GM18505 (cell line): ENCODE measurements around the gene ARHGAP15.

ENCODE experiments used
- ATAC-seq: cut with Tn5 transposase; IDR thresholded peaks from one replicate; pipeline ENCODE4 v1.9.1; 2021; ENCODE audit not compliant: unreplicated experiment
- POLR2A ChIP-seq: IDR thresholded peaks from 4 replicates; pipeline ENCODE4 v1.6.1; 2011; ENCODE audit warnings: borderline replicate concordance; ENCODE audit not compliant: insufficient read depth, insufficient read length; ENCODE audit errors: extremely low read depth

ARHGAP15 gene

GRCh38 chr2:143710196-143710595 is 581.0 kb downstream of the ARHGAP15 start:
- no peak for ATAC-seq
- no peak for TF ChIP-seq POLR2A

DNA sequence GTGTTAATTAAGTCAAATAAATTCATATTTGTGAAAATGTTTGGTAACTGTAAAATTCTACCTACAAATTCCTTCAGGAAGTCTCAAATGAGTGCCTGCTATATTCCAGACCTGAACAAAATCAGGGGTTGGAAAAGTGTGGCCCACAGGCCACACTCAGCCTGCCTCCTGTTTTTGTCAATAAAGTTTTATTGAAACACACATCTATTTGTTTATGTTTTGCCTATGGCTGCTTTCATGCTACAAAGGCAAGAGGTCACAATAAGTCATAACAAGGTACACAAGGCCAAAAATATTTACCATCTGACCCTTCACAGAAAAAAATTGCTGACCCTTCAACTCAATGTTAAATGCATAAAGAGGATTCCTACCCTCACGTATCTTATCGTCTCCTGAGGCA is 581.7 kb downstream of the ARHGAP15 start:
- ATAC-seq = no peak
- TF ChIP-seq POLR2A = no peak

DNA sequence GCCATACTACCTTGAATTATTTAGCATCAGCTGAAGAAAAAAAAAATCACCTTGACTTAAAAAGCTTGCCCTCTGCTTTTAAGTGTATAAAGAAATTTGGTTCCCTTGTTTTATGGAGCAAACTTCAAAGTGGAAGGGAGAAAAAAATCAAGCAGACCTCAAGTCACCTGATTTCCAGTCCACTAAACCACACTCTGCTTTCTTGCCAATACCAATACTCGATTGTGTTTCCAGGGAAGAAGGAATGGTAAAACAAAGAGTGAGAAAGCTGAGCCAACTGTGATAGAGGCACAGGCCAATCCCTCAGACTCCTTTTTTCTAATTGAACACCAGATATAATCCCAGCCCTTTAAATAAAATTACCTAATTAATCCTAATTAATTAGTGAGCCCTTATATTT is 587.3 kb downstream of the ARHGAP15 start:
- no peak for TF ChIP-seq POLR2A
- no peak for ATAC-seq

- ATAC-seq = no peak
- no peak for TF ChIP-seq POLR2A
Measured at GRCh38 chr2:143717053-143717452, 587.8 kb downstream of the ARHGAP15 start.

GRCh38 chr2:143717536-143718168 is 588.4 kb downstream of the ARHGAP15 start:
- no peak for ATAC-seq
- no peak for TF ChIP-seq POLR2A

- no peak for TF ChIP-seq POLR2A
- no peak for ATAC-seq
Measured at GRCh38 chr2:143718745-143719144, 589.5 kb downstream of the ARHGAP15 start.

GRCh38 chr2:143719406-143719805 is 590.2 kb downstream of the ARHGAP15 start:
- no peak for ATAC-seq
- TF ChIP-seq POLR2A = no peak

- no peak for ATAC-seq
- no peak for TF ChIP-seq POLR2A
Measured at GRCh38 chr2:143720095-143720664, 591.0 kb downstream of the ARHGAP15 start.

- no peak for ATAC-seq
- TF ChIP-seq POLR2A = no peak
Measured at GRCh38 chr2:143725400-143725799, 596.2 kb downstream of the ARHGAP15 start.

DNA sequence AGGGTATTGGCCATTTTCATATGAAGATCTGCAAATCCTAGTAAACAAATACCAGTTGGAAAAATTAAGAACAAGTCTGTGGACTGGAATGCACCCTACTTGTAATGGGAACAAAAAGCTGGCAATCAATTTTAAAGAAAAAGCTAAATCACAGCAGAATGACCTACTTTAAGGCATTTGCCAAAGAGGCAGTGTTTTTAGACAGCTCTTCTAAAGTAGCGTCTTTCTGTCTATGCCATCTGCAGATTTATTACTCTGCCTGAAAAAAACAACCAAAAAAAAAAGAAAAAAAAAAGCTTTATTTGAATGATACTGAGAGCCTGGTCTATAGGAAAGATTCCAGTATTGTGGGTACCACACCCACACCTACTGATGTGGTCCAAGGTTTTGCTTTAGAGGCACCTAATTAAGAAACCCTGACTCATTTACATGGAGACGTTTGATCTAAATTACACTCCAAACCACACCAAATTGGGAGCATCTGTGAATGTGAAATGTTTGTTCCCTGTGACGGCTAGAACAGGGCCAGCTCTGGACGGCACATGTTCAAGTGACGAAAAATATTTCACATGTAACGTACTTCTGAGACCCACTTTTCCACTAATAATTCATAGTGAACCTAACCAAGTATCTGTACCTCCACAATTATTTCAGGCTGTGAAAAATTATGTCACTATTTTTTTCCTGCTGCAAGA is 597.1 kb downstream of the ARHGAP15 start:
- TF ChIP-seq POLR2A = no peak
- ATAC-seq = no peak

- TF ChIP-seq POLR2A = no peak
Measured at GRCh38 chr2:143728498-143728897, 599.3 kb downstream of the ARHGAP15 start.

DNA sequence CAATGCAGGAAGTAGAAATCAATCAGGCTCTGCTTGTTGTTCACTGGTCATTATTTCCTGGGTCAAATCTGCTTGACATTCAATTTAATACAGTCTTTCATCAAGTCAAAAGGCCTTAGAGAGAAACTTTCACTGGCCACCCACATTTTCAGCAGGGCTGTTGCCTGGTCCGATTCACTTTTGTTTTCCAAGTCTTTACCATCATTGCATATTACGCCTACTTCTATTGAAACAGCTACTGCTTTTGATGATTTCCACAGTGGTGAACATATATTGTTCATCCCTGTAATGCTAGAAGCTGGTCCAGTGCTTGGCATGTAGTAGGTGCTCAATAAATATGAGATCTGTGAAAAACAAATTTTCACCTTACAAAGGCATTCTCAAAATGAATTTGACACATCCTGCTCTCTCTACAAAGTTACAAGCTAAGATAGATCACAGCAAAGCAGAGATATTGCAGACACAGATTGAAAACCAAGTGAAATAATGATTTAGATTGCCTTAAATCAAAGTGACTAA is 600.1 kb downstream of the ARHGAP15 start:
- ATAC-seq = no peak
- TF ChIP-seq POLR2A = no peak

More at GRCh38 chr2:143728498-143728897, 599.3 kb downstream of the ARHGAP15 start:
- no peak for ATAC-seq

DNA sequence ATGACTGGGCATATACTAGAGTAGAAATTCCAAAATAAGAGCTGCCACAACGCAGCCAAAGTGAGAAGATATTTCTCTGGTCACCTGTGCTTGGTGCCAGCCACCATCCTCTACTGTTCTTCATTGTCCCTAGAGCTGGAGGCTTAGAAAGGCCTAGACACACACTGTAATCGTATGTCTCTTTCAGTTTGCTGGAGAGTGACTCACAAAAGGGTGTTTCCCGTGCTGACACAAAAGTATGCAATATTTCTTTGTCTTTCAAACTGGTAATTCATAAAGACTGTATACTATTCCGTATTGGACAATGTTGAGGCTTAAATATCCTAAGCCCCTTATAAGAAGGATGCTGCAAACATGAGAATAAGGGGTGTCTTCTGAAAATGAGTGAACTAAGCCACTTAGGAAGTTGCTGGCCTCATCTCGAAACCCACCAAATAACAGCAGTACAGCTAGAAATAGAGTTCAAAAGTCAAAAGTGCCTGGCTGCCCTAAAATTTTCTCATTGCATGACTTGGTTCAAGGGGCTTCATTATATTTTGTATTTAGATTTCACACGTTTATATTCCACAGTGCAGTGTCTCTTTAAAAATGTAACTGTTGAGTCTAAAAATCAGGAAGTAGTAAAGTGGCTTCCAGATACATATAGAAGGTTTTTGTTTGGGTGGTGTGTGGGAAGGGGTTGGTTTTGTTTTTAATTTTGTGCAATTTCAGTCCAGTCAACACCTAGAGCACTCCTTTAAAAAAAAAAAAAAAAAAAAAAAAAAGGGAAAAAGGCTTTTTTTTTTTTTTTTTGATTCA is 601.1 kb downstream of the ARHGAP15 start:
- ATAC-seq = peak; percentile 80
- no peak for TF ChIP-seq POLR2A
